ENCODE results near the gene NDUFS3. TPM values are rescaled to one million over a fixed set of nuclear protein-coding genes. Genes with fewer than 3 reads are reported as not detected.

NDUFS3 gene
- total RNA-seq, 5 donors from 2014 or later (not counting 1 experiment from before 2014, with no cell fraction given), result 69.1 to 105 (median 76.1) TPM

DNA sequence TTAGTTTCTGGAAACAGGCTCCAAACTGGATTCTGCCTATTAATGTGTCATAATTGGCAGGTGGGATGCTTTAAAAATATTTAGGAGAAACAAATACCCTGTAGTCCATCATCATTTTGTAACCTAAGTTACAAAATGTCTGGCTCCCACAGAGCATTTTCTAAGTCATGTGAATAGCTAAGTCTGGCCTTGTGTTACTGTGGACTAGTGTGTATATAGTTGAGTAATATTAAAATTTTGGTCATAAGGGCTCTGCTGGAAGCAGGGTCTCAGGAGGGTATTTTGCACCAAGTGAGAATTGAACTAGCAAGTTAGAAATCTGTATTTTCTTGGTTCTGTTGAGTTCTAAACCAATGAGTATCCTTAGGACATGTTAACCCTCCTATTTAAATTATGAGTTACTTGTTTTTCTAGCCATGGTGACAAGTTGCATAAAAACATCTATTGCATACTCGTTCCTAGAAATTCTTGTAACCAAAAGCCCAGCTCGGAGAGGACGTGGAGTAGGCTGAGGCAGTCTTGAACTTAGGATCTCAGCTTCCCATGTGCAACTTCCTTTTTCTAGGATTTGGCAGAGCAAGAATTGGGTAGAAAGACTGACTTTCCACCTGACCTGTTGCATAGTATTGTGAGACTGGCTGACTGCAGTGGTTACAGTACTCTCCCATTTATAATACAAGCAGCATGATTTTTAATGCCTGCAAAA lies 8.1 kb upstream of the NDUFS3 start:
- POLR2A ChIA-PET, result no interaction called here
- Mint-ChIP-seq H3K36me3 (peaks cover 20% of the 10 kb centered on the region), H3K4me3 (no peak overlapping the region), H3K27me3 (no peaks in the 10 kb centered on the region), H3K4me1 (peaks cover 17 to 28% (median 23%) of the 10 kb centered on the region in 3 donors), H3K9me3 (no peaks in the 10 kb centered on the region), H3K27ac (peak overlapping the region in 1 of 2 donors; percentile 55)
- Histone ChIP-seq H3K4me1 (ENCODE audit: control insufficient read depth in 1 of 2, extremely low read depth in 1 of 2, insufficient read depth in 2 of 2, low read length in 2 of 2) (peaks cover 2 to 14% of the 10 kb centered on the region in 2 experiments), H3K27ac (ENCODE audit: low read length) (no peak overlapping the region), H3K4me3 (ENCODE audit: control insufficient read depth in 1 of 2, extremely low read depth in 1 of 2, low read length in 1 of 2) (no peak overlapping the region), H3K27me3 (replicated peaks in 1 of 2; ENCODE audit: control insufficient read depth in 2 of 2, extremely low read depth in 1 of 2, insufficient read depth in 2 of 2, low read length in 1 of 2) (no peaks in the 10 kb centered on the region), H3K9me3 (no peaks in the 10 kb centered on the region), H3K36me3 (ENCODE audit: control insufficient read depth in 2 of 2, extremely low read depth in 1 of 2, insufficient read depth in 1 of 2, low read length in 1 of 2) (peaks cover 7 to 48% of the 10 kb centered on the region in 2 donors)
- CTCF ChIA-PET, result no interaction called here
- 92% methylated on average over 2 of the region's 3 CpGs for WGBS (ENCODE audit: insufficient coverage)
- ATAC-seq (replicated peaks in 1 of 4) (no peak), DNase-seq (no peak)

- Histone ChIP-seq H3K9me3 (no peaks in the 10 kb centered on the region), H3K27me3 (replicated peaks in 1 of 2; ENCODE audit: control insufficient read depth in 2 of 2, extremely low read depth in 1 of 2, insufficient read depth in 2 of 2, low read length in 1 of 2) (no peaks in the 10 kb centered on the region), H3K4me1 (ENCODE audit: control insufficient read depth in 1 of 2, extremely low read depth in 1 of 2, insufficient read depth in 2 of 2, low read length in 2 of 2) (peaks cover 2 to 9% of the 10 kb centered on the region in 2 experiments), H3K27ac (ENCODE audit: low read length) (no peak overlapping the region), H3K36me3 (ENCODE audit: control insufficient read depth in 2 of 2, extremely low read depth in 1 of 2, insufficient read depth in 1 of 2, low read length in 1 of 2) (peaks cover 7 to 48% of the 10 kb centered on the region in 2 donors), H3K4me3 (ENCODE audit: control insufficient read depth in 1 of 2, extremely low read depth in 1 of 2, low read length in 1 of 2) (no peak overlapping the region)
- no peak overlapping the region for H3K4me3 Mint-ChIP-seq
- no peaks in the 10 kb centered on the region for H3K9me3 Mint-ChIP-seq
- peaks cover 20% of the 10 kb centered on the region for H3K36me3 Mint-ChIP-seq
- ATAC-seq (replicated peaks in 1 of 4) (no peak), DNase-seq (no peak)
- peak overlapping the region in 1 of 2 donors; percentile 55 for H3K27ac Mint-ChIP-seq
- no peaks in the 10 kb centered on the region for H3K27me3 Mint-ChIP-seq
- POLR2A ChIA-PET, result no interaction called here
- CTCF ChIA-PET, result no interaction called here
- peaks cover 18 to 26% (median 21%) of the 10 kb centered on the region in 3 donors for H3K4me1 Mint-ChIP-seq
- 100% methylated on average over 3 of the region's 4 CpGs for WGBS (ENCODE audit: insufficient coverage)
These were observed 7.5 kb upstream of the NDUFS3 start for GRCh38 chr11:47571357-47571729.

DNA sequence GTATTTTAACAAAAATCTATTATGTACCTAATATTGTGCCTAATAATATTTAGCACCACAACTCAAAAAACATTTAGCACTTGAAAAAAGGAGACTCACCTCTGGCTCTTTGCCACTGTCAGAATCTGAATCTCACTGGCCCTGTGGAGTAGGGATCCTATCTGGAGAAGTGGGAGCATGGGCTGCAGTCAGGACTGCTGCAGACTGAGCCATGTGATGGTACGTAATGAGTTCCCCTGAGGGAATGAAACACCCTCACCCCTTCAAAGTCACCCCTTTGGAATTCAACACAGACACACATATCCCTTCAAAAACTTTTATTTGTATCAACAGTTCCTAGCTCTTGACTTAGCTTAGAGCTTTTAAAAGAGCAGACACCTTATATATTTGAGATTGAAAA lies 7.0 kb upstream of the NDUFS3 start:
- Mint-ChIP-seq H3K36me3 (peaks cover 20% of the 10 kb centered on the region), H3K27me3 (no peaks in the 10 kb centered on the region), H3K9me3 (no peaks in the 10 kb centered on the region), H3K27ac (peak overlapping the region in 1 of 2 donors; percentile 2), H3K4me1 (peaks cover 17 to 23% (median 18%) of the 10 kb centered on the region in 3 donors), H3K4me3 (no peak overlapping the region)
- DNase-seq (no peak), ATAC-seq (replicated peaks in 1 of 4) (no peak)
- no CpG with 5 or more reads among the region's 1 CpG for WGBS (ENCODE audit: insufficient coverage)
- Histone ChIP-seq H3K27me3 (replicated peaks in 1 of 2; ENCODE audit: control insufficient read depth in 2 of 2, extremely low read depth in 1 of 2, insufficient read depth in 2 of 2, low read length in 1 of 2) (no peaks in the 10 kb centered on the region), H3K36me3 (ENCODE audit: control insufficient read depth in 2 of 2, extremely low read depth in 1 of 2, insufficient read depth in 1 of 2, low read length in 1 of 2) (peaks cover 7 to 50% of the 10 kb centered on the region in 2 donors), H3K9me3 (no peaks in the 10 kb centered on the region), H3K4me3 (ENCODE audit: control insufficient read depth in 1 of 2, extremely low read depth in 1 of 2, low read length in 1 of 2) (no peak overlapping the region), H3K27ac (ENCODE audit: low read length) (no peak overlapping the region), H3K4me1 (ENCODE audit: control insufficient read depth in 1 of 2, extremely low read depth in 1 of 2, insufficient read depth in 2 of 2, low read length in 2 of 2) (peaks cover 0 to 9% of the 10 kb centered on the region in 2 experiments)
- CTCF ChIA-PET, result no interaction called here
- POLR2A ChIA-PET, result no interaction called here

GRCh38 chr11:47572715-47573255 lies 6.1 kb upstream of the NDUFS3 start:
- Mint-ChIP-seq H3K9me3 (no peaks in the 10 kb centered on the region), H3K4me3 (no peak overlapping the region), H3K36me3 (peaks cover 23% of the 10 kb centered on the region), H3K4me1 (peaks cover 26 to 29% (median 26%) of the 10 kb centered on the region in 3 donors), H3K27me3 (no peaks in the 10 kb centered on the region), H3K27ac (peak overlapping the region in 1 of 2 donors; percentile 17)
- Histone ChIP-seq H3K9me3 (no peaks in the 10 kb centered on the region), H3K4me1 (ENCODE audit: control insufficient read depth in 1 of 2, extremely low read depth in 1 of 2, insufficient read depth in 2 of 2, low read length in 2 of 2) (peaks cover 6 to 14% of the 10 kb centered on the region in 2 experiments), H3K4me3 (ENCODE audit: control insufficient read depth in 1 of 2, extremely low read depth in 1 of 2, low read length in 1 of 2) (no peak overlapping the region), H3K27me3 (replicated peaks in 1 of 2; ENCODE audit: control insufficient read depth in 2 of 2, extremely low read depth in 1 of 2, insufficient read depth in 2 of 2, low read length in 1 of 2) (no peaks in the 10 kb centered on the region), H3K36me3 (ENCODE audit: control insufficient read depth in 2 of 2, extremely low read depth in 1 of 2, insufficient read depth in 1 of 2, low read length in 1 of 2) (peaks cover 7 to 54% of the 10 kb centered on the region in 2 donors), H3K27ac (ENCODE audit: low read length) (no peak overlapping the region)
- DNase-seq (no peak), ATAC-seq (replicated peaks in 1 of 4) (no peak)
- ChIA-PET CTCF (no interaction called here), POLR2A (interaction anchor here in 1 of 2 donors (0.5 kb wide), 1 partner anchor 1505 kb away, joined by 3 read pairs; no protein-coding TSS in a partner anchor)
- WGBS (ENCODE audit: insufficient coverage), result 95% methylated on average over 5 of the region's 8 CpGs

GRCh38 chr11:47573321-47573720 lies 5.6 kb upstream of the NDUFS3 start:
- H3K27ac Mint-ChIP-seq, result no peak overlapping the region

GRCh38 chr11:47577460-47578041 lies 1.3 kb upstream of the NDUFS3 start:
- ChIA-PET POLR2A (interaction anchor here (0.5 to 1.2 kb wide), 4 partner anchors 13 to 144 kb away, joined by 4 to 6 read pairs (median 4); partner anchors contain the start of gene PTPMT1 (in 1 of the 2)), CTCF (interaction anchor here (0.6 to 1.0 kb wide), 2 partner anchors 24 to 93 kb away, joined by 5 read pairs; partner anchors contain the start of gene CELF1 (in 1 of the 2))
- H3K27me3 Mint-ChIP-seq, result no peaks in the 10 kb centered on the region
- peak overlapping the region; percentile 66 to 69 for H3K27ac Mint-ChIP-seq
- no peaks in the 10 kb centered on the region for H3K9me3 Mint-ChIP-seq
- no peak for DNase-seq
- peaks cover 8 to 48% of the 10 kb centered on the region in 2 donors for H3K36me3 ChIP-seq (ENCODE audit: control insufficient read depth in 2 of 2, extremely low read depth in 1 of 2, insufficient read depth in 1 of 2, low read length in 1 of 2)
- peak overlapping the region; percentile 77 for H3K27ac ChIP-seq (ENCODE audit: low read length)
- WGBS (ENCODE audit: insufficient coverage), result 78% methylated on average over 10 of the region's 13 CpGs
- peaks cover 20 to 36% of the 10 kb centered on the region in 2 experiments for H3K4me1 ChIP-seq (ENCODE audit: control insufficient read depth in 1 of 2, extremely low read depth in 1 of 2, insufficient read depth in 2 of 2, low read length in 2 of 2)
- no peaks in the 10 kb centered on the region for H3K27me3 ChIP-seq (replicated peaks in 1 of 2; ENCODE audit: control insufficient read depth in 2 of 2, extremely low read depth in 1 of 2, insufficient read depth in 2 of 2, low read length in 1 of 2)
- no peak overlapping the region for H3K4me3 ChIP-seq (ENCODE audit: control insufficient read depth in 1 of 2, extremely low read depth in 1 of 2, low read length in 1 of 2)
- peaks cover 43 to 52% (median 48%) of the 10 kb centered on the region in 3 donors for H3K4me1 Mint-ChIP-seq
- H3K36me3 Mint-ChIP-seq, result peaks cover 31% of the 10 kb centered on the region
- H3K9me3 ChIP-seq, result no peaks in the 10 kb centered on the region
- H3K4me3 Mint-ChIP-seq, result peak overlapping the region; percentile 87 to 100 (median 100)
- ATAC-seq (replicated peaks in 1 of 4), result no peak

More at GRCh38 chr11:47573321-47573720, 5.6 kb upstream of the NDUFS3 start:
- no peak overlapping the region for H3K4me3 Mint-ChIP-seq
- H3K27me3 ChIP-seq (replicated peaks in 1 of 2; ENCODE audit: control insufficient read depth in 2 of 2, extremely low read depth in 1 of 2, insufficient read depth in 2 of 2, low read length in 1 of 2), result no peaks in the 10 kb centered on the region
- ATAC-seq (replicated peaks in 1 of 4) (no peak), DNase-seq (no peak)
- H3K27me3 Mint-ChIP-seq, result no peaks in the 10 kb centered on the region
- 94% methylated on average over 10 of the region's 11 CpGs for WGBS (ENCODE audit: insufficient coverage)
- CTCF ChIA-PET, result interaction anchor here in 1 of 2 donors (0.6 to 0.9 kb wide), 2 partner anchors 7 to 19 kb away, joined by 3 to 4 read pairs; no protein-coding TSS in a partner anchor
- H3K36me3 ChIP-seq (ENCODE audit: control insufficient read depth in 2 of 2, extremely low read depth in 1 of 2, insufficient read depth in 1 of 2, low read length in 1 of 2), result peaks cover 7 to 54% of the 10 kb centered on the region in 2 donors
- no peaks in the 10 kb centered on the region for H3K9me3 Mint-ChIP-seq
- H3K36me3 Mint-ChIP-seq, result peaks cover 23% of the 10 kb centered on the region
- H3K9me3 ChIP-seq, result no peaks in the 10 kb centered on the region
- peaks cover 11 to 19% of the 10 kb centered on the region in 2 experiments for H3K4me1 ChIP-seq (ENCODE audit: control insufficient read depth in 1 of 2, extremely low read depth in 1 of 2, insufficient read depth in 2 of 2, low read length in 2 of 2)
- no peak overlapping the region for H3K27ac ChIP-seq (ENCODE audit: low read length)
- no peak overlapping the region for H3K4me3 ChIP-seq (ENCODE audit: control insufficient read depth in 1 of 2, extremely low read depth in 1 of 2, low read length in 1 of 2)
- POLR2A ChIA-PET, result interaction anchor here in 1 of 2 donors (0.6 kb wide), 1 partner anchor 173 kb away, joined by 4 read pairs; no protein-coding TSS in a partner anchor
- H3K4me1 Mint-ChIP-seq, result peaks cover 30 to 33% (median 31%) of the 10 kb centered on the region in 3 donors

All from T-cell (primary cell).